Skeletal muscle satellite cell (primary cell): ENCODE measurements around the gene CLMP.

Experiments
- H3K27me3 ChIP-seq: 2 replicates; pipeline ENCODE4 v1.7.0; 2013; ENCODE audit warnings: low read length; ENCODE audit not compliant: control insufficient read depth, insufficient read depth
- H3K36me3 ChIP-seq: 2 replicates; pipeline ENCODE4 v1.7.0; 2013; ENCODE audit warnings: mild to moderate bottlenecking, control low read depth, low read length; ENCODE audit not compliant: insufficient read depth
- H3K4me1 ChIP-seq: 2 replicates; pipeline ENCODE4 v1.7.0; 2013; ENCODE audit warnings: low read length; ENCODE audit not compliant: control insufficient read depth, insufficient read depth
- H3K4me2 ChIP-seq: 2 replicates; pipeline ENCODE4 v1.7.0; 2013; ENCODE audit warnings: mild to moderate bottlenecking, low read length
- H3K4me3 ChIP-seq: 2 replicates; pipeline ENCODE4 v1.7.0; 2013; ENCODE audit warnings: low read length
- H3K9ac ChIP-seq: 2 replicates; pipeline ENCODE4 v1.7.0; 2013; ENCODE audit warnings: mild to moderate bottlenecking, low read depth, low read length, moderate library complexity
- H3K9me3 ChIP-seq: replicated peaks from 2 replicates; pipeline ENCODE4 v1.7.0; 2013; ENCODE audit warnings: mild to moderate bottlenecking, control low read depth, low read length

Gene CLMP

DNA sequence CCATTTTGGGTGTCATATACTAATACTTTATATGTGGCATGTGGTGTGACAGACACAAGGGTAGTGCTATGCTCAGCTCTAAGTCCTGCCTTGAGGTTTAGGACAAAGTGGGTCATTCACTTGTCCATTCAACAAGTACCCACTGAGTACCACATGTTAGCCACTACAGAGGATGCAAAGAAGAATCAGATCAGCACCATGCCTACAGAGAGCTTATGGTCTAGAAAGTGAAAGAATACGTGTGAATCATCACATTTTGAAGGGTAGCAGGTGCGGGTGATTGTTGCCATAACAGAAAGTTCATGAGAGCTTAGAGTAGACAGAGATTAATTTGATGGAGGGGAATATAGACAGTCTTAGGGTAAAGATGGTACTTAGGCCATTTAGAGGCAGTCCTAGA lies 18.3 kb downstream of the CLMP start:
- H3K9me3 ChIP-seq: no peaks in the 10 kb centered on the region

DNA sequence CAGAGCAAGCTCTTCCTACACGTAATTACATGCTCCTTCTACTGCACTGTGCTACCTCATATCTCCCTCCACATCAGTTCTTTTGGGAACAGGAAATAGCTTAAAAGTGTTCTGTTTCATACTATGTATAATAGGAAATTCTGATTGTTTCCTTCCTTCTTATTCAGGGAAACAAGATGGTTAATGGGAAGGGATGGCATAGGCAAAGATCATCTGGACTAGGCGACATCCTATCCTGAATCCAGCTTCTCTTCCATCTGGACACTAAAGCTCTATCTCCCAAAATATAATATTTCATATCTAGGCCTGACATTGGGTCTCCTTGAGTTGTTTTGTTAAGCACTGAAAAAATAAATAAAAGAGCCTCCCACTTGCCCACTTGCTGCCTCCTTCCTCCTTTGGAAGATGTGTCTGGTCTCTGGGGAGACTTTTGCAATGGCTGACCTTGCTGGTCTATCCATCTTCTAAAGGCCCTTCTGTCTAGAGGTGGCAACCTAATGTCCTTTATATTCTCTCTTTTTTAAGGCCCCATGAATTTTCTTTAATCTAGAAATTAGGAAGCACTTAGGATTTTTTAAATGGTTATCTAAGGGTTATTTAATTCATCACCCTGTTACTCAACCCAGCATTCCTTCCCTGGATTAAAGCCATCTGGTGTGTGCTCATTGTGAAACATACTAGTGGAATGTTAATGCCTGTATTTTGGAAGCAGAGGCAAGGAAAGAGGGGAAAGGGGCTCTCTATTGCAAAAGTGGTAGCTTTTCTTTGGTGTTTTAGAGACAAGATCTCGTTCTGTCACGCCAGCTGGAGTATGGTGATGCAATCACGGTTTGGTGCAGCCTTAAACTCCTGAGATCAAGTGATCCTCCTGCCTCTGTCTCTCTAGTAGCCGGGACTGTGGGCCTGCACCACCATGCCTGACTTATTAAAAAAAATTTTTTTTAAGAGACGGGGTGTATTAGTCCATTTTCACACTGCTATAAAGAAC lies 20.6 kb downstream of the CLMP start:
- Histone ChIP-seq H3K9me3 (no peaks in the 10 kb centered on the region), H3K4me2 (peak overlapping the region; percentile 48), H3K4me3 (no peak overlapping the region), H3K27me3 (no peaks in the 10 kb centered on the region), H3K9ac (peak overlapping the region; percentile 64), H3K4me1 (peaks cover 51% of the 10 kb centered on the region), H3K36me3 (peaks cover 33% of the 10 kb centered on the region)

More for the DNA sequence above, 18.3 kb downstream of the CLMP start:
- Histone ChIP-seq H3K4me2 (no peak overlapping the region), H3K36me3 (peaks cover 46% of the 10 kb centered on the region), H3K27me3 (no peaks in the 10 kb centered on the region), H3K9ac (no peak overlapping the region), H3K4me3 (no peak overlapping the region), H3K4me1 (peaks cover 73% of the 10 kb centered on the region)

- Histone ChIP-seq H3K9ac (peak overlapping the region; percentile 64), H3K27me3 (no peaks in the 10 kb centered on the region), H3K4me2 (peak overlapping the region; percentile 24), H3K9me3 (no peaks in the 10 kb centered on the region), H3K4me3 (peak overlapping the region; percentile 41), H3K4me1 (peaks cover 56% of the 10 kb centered on the region), H3K36me3 (peaks cover 39% of the 10 kb centered on the region)
Observed at GRCh38 chr11:123173856-123174186, 21.2 kb downstream of the CLMP start.

DNA sequence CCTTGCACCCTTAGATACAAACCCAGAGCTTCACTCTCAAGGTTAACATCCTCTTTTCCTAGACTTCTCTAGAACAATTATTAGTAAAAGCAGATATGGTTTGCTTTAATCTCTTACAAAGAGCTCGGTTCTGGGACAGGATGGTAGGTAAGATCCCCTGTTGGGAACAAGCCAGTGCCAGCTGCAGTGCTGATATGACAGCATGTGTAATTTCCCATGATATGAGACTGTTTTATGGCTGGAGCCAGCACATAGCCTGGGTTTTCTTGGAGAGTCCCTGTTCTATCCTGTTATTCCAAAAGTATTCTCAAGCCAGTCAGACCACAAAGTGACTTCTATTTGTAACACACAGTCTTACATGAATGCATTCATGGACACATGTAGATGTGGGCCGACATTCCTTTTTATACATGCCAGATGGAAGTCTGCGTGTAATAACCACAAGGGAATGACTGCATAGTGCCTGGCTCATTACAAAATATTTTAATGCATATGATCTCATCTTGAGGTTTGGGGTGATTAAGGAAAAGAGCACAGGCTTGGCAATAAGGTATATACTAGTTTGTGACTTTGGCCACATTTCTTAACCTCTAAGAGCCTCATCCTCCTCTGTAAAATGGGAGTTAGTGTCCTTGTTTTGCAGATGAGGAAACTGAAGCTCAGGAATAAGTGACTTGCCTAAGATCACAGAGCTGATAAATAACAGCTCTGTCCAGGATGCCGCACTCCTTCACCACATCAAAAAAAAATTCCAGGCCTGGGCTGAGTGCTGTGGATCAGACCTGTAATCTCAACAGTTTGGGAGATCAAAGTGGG lies 21.8 kb downstream of the CLMP start:
- Histone ChIP-seq H3K4me3 (peak overlapping the region; percentile 41), H3K27me3 (no peaks in the 10 kb centered on the region), H3K9me3 (no peaks in the 10 kb centered on the region), H3K4me2 (peak overlapping the region; percentile 24), H3K36me3 (peaks cover 37% of the 10 kb centered on the region), H3K9ac (peak overlapping the region; percentile 64), H3K4me1 (peaks cover 59% of the 10 kb centered on the region)

DNA sequence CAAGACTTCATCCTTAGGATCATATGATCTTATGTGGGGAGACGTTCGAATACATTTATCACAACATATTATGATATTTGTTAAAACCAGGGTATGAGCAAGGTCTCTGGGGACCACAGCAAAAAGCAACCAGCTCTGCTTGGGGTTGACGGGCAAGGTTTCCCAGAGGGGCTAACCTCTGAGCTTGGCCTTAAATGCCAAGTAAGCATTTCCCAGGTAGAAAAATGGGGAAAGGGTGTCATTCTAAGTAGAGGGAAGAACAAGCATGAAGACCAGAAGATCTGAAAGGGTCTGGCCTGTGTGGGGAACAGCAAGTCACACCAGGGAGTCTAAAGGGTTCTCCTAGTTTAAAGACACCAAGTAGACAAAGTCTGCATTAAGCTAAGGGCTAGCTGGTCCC lies 24.1 kb downstream of the CLMP start:
- Histone ChIP-seq H3K9ac (no peak overlapping the region), H3K4me2 (no peak overlapping the region), H3K36me3 (peaks cover 41% of the 10 kb centered on the region), H3K27me3 (no peaks in the 10 kb centered on the region), H3K9me3 (no peaks in the 10 kb centered on the region), H3K4me1 (peaks cover 50% of the 10 kb centered on the region), H3K4me3 (no peak overlapping the region)

- peaks cover 39% of the 10 kb centered on the region for H3K4me1 ChIP-seq
- no peaks in the 10 kb centered on the region for H3K9me3 ChIP-seq
- H3K4me3 ChIP-seq: no peak overlapping the region
- no peak overlapping the region for H3K9ac ChIP-seq
- no peak overlapping the region for H3K4me2 ChIP-seq
- peaks cover 41% of the 10 kb centered on the region for H3K36me3 ChIP-seq
- no peaks in the 10 kb centered on the region for H3K27me3 ChIP-seq
Observed at GRCh38 chr11:123169821-123170220, 25.2 kb downstream of the CLMP start.

DNA sequence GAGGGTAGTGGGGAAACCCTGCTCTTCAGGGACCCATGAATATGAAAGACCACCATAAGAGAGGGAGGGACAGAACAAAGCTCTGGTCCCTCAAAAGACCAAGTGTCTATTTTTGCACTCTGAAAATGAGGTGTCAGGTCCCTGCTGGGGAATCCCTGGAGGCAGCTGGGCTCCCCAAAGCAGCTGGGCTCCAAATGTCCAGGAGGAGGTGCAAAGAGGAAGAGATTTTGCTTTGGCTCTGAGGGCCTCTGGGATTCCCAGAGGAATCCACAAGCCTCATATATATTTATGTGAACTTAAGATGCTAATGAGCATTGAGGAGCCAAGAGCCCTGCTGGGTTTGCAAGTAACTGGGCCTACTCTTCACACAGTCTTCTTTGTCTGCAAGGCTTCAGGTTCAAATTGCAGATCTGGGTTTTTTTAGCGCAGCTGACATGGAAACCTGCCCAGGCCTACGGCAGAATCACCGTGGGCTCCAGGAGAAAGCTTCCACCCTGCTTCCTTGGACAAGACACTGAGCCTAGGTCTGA lies 26.0 kb downstream of the CLMP start:
- Histone ChIP-seq H3K9ac (no peak overlapping the region), H3K9me3 (no peaks in the 10 kb centered on the region), H3K4me1 (peaks cover 31% of the 10 kb centered on the region), H3K4me2 (no peak overlapping the region), H3K4me3 (no peak overlapping the region), H3K36me3 (peaks cover 45% of the 10 kb centered on the region), H3K27me3 (no peaks in the 10 kb centered on the region)

DNA sequence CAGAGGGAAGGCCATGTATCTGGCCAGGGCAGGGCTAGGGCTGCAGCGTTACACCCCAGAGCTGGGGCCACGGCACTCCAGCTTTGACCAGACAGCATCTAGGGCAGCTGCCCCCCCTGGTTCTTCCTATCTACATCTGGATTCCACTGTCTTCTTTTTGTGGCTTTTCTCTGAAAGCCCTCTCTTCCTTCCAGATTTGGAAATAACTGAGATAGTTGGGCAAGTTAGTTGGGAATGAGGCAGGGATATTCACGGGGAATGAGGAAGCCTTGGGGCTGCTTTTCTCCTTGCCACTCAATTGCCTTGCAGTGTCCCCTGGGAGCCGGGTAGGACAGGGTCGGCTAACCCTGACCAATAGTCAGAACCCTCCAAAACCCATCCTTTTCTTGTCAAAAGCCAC lies 26.8 kb downstream of the CLMP start:
- H3K4me3 ChIP-seq: no peak overlapping the region
- H3K4me2 ChIP-seq: no peak overlapping the region
- H3K4me1 ChIP-seq: peaks cover 25% of the 10 kb centered on the region
- H3K27me3 ChIP-seq: no peaks in the 10 kb centered on the region
- no peak overlapping the region for H3K9ac ChIP-seq
- peaks cover 47% of the 10 kb centered on the region for H3K36me3 ChIP-seq
- H3K9me3 ChIP-seq: no peaks in the 10 kb centered on the region

DNA sequence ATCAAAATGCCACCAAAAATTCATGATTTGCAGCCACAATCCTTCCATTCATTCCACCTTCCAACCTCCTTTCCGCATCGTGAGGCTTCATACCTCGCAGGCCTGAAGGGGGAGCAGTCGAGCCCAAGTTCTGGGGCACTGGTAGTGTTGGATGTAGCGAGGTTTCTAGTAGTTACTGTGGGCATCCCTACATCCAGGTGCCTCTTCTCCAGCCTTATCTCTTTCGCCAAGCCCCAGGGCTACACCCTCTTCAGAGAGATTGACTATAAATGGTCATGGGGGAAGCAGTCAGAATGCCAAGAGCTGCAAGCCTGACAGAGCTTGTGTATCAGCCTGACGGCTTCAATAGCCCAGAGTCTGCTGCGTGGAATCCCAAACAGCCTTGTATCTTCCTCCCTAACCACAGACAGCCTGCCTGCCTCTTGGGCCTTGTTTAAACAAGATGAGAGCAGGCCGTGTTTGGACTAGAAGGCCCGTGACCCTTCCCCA lies 28.9 kb downstream of the CLMP start:
- no peak overlapping the region for H3K4me3 ChIP-seq
- H3K9ac ChIP-seq: no peak overlapping the region
- no peaks in the 10 kb centered on the region for H3K27me3 ChIP-seq
- peaks cover 44% of the 10 kb centered on the region for H3K36me3 ChIP-seq
- H3K4me1 ChIP-seq: peaks cover 24% of the 10 kb centered on the region
- no peaks in the 10 kb centered on the region for H3K9me3 ChIP-seq
- no peak overlapping the region for H3K4me2 ChIP-seq

DNA sequence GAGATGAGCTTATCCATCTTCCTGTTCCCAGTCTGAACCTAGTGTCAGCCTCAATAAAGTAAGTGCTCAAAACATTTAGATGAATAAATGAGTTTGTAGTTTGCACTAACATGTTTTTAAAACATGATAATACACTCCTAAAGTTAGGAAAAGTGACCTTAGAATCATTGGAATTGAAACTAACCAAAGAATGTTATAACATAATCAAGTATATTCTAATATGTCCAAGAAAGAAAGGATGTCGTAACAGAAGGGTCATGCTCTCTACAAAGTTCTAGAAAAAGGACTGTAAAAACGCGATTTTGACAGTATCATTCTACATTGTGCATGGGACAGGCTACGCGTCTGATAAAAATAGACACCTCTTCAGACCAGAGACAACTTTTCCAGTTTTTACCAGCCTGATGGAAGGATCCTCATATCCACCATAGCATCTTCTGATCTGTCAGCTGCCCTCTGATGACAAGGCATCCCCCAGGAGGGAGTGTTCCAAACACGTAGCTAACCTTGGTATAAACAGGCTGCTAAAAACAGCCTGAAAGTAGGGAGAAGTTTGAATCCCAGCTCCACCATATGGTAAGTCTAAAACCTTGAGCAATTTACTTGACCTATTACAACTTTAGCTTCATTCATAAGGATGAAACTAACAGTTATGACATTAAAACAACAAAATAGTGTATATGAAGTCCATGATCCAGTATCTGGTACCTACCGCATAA lies 30.2 kb downstream of the CLMP start:
- Histone ChIP-seq H3K4me2 (no peak overlapping the region), H3K9ac (no peak overlapping the region), H3K27me3 (no peaks in the 10 kb centered on the region), H3K9me3 (no peaks in the 10 kb centered on the region), H3K4me3 (no peak overlapping the region), H3K4me1 (peaks cover 34% of the 10 kb centered on the region), H3K36me3 (peaks cover 41% of the 10 kb centered on the region)

DNA sequence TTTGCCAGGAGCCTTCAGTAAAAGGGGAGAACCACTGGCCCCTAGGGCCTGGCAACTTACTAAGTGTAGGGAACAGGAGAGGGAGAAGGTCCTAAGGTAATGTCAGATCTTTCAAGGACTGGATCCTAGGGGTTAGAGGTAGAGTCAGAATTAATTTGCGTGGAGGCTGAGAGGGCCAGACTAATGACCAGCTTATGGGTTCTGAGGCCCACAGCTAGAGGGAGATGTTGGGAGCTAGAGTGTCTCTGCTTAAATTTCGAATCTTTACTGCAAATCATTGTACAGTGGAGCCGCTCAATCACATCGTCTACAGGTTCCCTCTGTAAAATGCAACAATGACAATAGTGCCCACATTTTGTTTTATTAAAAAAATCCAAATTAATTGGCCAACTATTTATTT lies 31.4 kb downstream of the CLMP start:
- Histone ChIP-seq H3K27me3 (no peaks in the 10 kb centered on the region), H3K9me3 (no peaks in the 10 kb centered on the region), H3K4me1 (peaks cover 37% of the 10 kb centered on the region), H3K9ac (no peak overlapping the region), H3K36me3 (peaks cover 42% of the 10 kb centered on the region), H3K4me2 (no peak overlapping the region), H3K4me3 (no peak overlapping the region)
